ENCODE data around the gene OR3A1.

DNA sequence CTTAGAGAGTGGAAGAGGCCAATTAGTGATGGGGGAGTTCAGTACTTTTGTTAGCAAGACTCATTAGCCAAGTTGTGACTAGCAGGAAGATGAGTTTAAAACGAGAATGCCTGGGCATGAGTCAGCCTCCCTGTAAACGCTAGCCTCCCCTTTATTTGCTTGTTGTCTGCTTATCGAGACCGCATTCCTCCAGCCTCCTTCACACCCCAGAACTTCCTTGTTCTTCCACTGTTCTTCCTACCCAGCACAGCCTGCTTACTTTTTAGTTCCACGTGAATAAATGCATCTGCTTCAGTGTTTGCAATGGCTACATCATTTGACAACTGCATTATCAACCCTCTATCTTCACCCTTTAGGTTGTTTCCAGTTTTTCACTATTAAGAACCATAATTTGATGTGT is 20.2 kb upstream of the OR3A1 start:
- TF ChIP-seq, protein P1, sequence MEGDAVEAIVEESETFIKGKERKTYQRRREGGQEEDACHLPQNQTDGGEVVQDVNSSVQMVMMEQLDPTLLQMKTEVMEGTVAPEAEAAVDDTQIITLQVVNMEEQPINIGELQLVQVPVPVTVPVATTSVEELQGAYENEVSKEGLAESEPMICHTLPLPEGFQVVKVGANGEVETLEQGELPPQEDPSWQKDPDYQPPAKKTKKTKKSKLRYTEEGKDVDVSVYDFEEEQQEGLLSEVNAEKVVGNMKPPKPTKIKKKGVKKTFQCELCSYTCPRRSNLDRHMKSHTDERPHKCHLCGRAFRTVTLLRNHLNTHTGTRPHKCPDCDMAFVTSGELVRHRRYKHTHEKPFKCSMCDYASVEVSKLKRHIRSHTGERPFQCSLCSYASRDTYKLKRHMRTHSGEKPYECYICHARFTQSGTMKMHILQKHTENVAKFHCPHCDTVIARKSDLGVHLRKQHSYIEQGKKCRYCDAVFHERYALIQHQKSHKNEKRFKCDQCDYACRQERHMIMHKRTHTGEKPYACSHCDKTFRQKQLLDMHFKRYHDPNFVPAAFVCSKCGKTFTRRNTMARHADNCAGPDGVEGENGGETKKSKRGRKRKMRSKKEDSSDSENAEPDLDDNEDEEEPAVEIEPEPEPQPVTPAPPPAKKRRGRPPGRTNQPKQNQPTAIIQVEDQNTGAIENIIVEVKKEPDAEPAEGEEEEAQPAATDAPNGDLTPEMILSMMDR (conservative IDR thresholded peaks at IDR 0.05), result no peak
- TF ChIP-seq ZFX (IDR thresholded peaks at IDR 0.05), result no peak

Data from C4-2B (cell line).